ENCODE measurements around the gene MSTN.
"Not testable (repeated sequence)": the region's sequence is repeated elsewhere in the genome, so short reads cannot be mapped to it uniquely, and the experiment has no call there.

GRCh38 chr2:190015969-190016368 is 46.6 kb downstream of the MSTN start:
- TF ChIP-seq CTCF (IDR thresholded peaks at IDR 0.05; ENCODE audit: low read depth, low read length, missing input control); TAF1 (conservative IDR thresholded peaks at IDR 0.05); SP1 (IDR thresholded peaks at IDR 0.05); YY1 (IDR thresholded peaks at IDR 0.05); RAD21 (IDR thresholded peaks at IDR 0.05); ATF3 (IDR thresholded peaks at IDR 0.05): not testable (repeated sequence)

All from liver (tissue), 3 donors.